HG03432 (cell line): ENCODE data around the gene SFXN2.
"Not testable (repeated sequence)": the region's sequence is repeated elsewhere in the genome, so short reads cannot be mapped to it uniquely, and the experiment has no call there.

Experiments
- ATAC-seq: cut with Tn5 transposase; IDR thresholded peaks from one replicate; pipeline ENCODE4 v1.9.1; 2021; ENCODE audit warnings: mild to moderate bottlenecking, moderate library complexity; ENCODE audit not compliant: unreplicated experiment

Gene SFXN2

DNA sequence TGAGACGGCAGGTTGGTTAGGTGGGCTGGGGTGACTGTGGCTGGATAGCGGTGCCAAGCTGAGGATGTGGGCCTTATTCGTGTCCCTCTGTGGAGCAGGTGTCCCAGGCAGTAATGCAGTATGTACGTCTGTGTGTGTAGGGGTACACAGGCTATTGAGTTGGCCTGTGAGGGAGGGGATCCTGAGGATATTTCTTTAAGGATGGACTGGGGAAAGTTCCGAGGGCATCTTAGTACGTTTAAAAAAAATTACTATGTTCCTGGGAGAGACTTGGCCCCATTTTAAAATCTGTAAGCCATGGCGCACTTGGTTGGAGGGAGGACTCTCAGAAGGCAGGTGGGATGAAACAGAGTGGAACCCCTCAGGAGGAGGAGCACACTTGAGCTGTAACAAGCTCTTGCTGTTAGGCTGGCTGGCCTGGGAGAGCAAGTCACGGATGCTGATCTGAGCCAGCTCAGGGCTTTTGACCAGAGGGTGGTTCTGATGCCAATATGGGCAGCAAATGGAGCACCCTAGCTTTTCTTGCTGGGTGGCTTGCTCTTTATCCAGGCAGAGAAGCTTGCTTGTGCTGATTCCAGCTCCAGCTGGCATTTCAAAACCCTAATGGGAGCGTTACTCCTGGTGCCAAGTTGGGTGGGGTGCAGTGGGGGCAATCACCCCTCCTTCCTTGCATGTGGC, 30.1 kb downstream of the SFXN2 start:
- no peak for ATAC-seq

DNA sequence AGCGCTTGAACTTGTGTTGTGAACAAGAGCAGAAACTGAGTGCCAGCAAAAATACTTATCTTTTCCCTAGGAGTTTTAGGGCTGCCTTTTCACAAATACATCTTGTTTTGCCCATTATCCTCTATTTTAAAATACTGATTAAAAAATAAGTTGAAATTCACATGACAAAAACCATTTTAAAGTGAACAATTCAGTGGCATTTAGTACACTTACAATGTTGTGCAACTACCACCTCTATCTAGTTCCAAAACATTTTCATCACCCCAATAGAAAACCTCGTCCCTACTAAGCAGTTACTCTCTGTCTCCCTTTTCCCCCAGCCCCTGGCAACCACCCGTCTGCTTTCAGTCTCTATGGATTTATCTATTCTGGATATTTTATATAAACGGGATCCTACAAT, 30.7 kb downstream of the SFXN2 start:
- ATAC-seq, result no peak

DNA sequence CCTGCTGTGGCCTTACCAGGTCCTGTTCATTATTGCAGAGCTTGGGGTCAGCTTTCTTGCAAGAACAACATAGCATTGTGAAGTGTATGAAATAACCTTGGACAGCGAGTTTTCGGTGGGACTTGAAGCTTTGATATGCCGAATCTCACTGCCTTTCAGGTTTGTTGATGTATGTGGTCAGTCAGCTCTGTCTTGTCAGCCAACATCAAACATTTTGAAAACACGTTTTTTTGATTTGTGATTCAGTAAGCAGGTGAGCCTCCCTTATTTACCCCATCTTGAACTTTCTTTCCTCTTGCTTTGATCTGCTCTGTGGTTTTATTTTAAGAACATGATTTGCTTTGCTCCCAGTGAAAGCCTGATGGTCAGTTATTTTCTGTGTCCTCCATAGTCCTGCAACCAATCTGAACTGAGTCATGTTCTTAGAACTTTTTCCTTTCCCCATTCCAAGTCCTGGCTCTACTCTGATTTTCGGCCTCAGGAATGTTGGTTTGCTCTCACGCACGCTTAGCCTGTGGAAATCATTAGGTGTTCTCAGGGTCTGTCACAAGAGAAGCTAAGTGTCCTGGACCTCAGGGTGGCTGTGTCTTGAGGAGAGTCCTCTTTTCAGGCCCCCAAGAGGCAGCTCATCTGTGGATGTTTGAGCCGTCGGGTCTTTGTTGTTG, 38.0 kb downstream of the SFXN2 start:
- no peak for ATAC-seq

DNA sequence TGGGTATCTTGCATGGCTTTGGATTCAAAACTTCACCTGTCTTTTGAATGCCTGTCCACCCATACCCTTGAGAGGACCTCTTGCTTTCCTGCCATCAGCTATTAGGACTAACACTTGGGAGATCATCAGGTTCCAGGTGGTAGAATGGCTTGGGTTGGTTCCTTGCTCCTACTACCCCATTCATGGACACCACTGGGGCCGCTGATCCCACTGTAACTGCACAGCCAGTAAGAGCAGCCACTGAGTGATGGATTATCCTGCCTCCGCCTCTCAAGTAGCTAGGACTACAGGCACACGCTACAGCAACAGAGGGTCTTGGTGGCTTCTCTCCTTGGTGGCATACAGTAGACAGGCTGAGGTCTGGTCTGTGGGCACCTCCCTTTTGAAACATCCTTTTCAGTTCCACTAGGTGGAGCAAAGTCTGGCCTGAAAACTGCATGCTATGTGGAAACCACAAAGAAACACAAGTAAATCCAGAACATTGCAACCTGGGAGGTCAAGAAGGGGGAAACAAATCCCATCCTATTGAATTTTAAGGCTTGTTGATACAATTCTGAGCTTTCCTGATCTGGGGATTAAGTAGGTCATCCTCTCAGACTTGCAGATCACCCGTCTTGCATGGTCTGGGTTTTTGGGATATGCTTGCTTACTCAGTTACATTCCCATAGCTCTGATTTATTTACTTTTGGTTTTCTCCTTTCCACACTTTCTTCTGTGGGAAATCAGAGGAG, 38.7 kb downstream of the SFXN2 start:
- no peak for ATAC-seq

GRCh38 chr10:102753718-102754117, 39.3 kb downstream of the SFXN2 start:
- no peak for ATAC-seq

- no peak for ATAC-seq
These were observed 42.9 kb downstream of the SFXN2 start for GRCh38 chr10:102757323-102757722.

DNA sequence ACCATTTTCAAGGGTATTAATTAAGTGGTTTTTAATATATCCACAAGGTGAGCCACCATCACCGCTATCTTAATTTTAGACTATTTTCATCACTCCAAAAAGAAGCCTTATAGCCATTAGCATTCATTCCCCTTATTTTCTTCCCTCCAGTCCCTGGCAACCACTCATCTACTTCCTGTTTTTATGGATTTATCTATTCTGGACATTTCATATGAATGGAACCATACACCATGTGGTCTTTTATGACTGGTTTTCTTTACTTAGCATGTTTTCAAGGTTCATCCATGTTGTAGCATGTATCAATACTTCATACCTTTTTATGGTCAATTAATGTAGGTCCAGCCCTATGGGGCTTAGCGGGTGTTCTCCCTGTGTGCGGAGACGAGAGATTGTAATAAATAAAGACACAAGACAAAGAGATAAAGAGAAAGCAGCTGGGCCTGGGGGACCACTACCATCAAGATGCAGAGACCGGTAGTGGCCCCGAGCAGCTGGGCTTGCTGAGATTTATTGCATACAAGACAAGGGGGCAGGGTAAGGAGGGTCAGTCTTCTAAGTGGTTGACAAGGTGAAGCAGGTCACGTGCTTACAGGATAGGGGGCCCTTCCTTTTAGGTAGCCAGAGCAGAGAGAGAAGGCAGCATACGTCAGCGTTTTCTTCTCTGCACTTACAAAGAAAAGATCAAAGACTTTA, 44.0 kb downstream of the SFXN2 start:
- no peak for ATAC-seq

DNA sequence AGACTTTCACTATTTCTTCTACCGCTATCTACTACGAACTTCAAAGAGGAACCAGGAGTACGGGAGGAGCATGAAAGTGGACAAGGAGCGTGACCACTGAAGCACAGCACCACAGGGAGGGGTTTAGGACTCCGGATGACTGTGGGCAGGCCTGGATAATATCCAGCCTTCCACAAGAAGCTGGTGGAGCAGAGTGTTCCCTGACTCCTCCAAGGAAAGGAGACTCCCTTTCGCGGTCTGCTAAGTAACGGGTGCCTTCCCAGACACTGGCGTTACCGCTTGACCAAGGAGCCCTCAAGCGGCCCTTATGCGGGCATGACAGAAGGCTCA, 44.5 kb downstream of the SFXN2 start:
- ATAC-seq, result not testable (repeated sequence)

DNA sequence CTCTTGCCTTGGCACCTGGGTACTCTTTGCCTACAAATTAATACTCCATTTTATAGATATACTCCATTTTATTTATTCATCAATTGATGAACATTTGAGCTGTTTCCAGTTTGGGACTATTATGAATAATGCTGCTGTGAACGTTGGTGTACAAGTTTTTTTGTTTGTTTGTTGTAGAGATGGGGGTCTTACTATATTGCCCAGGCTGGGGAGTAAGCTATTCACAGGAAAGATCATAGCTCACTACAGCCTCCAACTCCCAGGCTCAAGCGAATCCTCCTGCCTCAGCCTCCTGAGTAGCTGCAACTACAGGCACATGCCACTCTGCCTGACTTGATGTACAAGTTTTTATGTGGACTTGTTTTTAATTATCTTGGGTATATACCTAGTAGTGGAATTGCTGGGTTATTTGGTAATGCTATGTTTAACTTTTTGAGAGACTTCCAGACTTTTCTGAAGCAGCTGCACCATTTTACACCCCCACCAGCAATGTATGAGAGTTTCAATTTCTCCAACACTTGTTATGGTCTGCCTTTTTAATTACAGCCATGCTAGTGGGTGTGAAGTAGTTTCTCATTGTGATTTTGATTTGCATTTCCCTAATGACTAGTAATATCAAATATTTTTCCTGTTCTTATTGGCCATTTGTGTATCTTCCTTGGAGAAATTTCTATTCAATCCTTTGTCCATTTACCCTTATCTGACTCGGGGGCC, 45.2 kb downstream of the SFXN2 start:
- no peak for ATAC-seq

- no peak for ATAC-seq
These were observed 47.5 kb downstream of the SFXN2 start for GRCh38 chr10:102761981-102762380.

DNA sequence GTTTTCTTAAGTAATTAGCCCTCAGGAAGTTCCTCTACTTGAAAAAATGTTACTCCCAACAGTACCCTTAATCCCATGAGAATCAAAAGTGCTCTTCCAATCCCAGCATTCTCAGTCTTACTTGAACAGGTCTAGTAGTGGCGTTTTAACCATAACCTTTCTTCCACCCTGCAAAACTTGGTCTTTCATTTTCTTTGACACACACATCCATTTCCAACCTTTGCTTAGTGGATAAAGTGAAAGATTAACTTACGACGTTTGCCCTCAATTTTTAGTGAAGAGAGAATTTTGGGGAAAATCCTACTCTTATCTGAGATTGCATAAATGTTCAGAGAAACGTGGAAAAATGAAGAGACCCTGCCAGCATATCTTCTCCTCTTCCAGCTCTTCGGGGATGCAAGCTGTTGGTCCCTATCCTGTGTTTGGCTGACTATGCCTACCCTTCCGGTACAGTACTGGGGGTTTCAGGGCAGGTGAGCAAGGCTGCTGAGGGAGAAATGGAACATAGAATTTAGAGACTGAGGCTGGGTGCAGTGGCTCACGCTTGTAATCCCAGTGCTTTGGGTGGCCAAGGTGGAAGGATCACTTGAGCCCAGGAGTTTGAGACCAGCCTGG, 48.1 kb downstream of the SFXN2 start:
- ATAC-seq, result no peak

GRCh38 chr10:102763037-102763607, 48.7 kb downstream of the SFXN2 start:
- no peak for ATAC-seq

GRCh38 chr10:102764470-102765161, 50.2 kb downstream of the SFXN2 start:
- ATAC-seq, result no peak

- ATAC-seq, result no peak
These were observed 50.9 kb downstream of the SFXN2 start for GRCh38 chr10:102765336-102765735.

GRCh38 chr10:102767428-102768160, 53.2 kb downstream of the SFXN2 start:
- ATAC-seq, result no peak

DNA sequence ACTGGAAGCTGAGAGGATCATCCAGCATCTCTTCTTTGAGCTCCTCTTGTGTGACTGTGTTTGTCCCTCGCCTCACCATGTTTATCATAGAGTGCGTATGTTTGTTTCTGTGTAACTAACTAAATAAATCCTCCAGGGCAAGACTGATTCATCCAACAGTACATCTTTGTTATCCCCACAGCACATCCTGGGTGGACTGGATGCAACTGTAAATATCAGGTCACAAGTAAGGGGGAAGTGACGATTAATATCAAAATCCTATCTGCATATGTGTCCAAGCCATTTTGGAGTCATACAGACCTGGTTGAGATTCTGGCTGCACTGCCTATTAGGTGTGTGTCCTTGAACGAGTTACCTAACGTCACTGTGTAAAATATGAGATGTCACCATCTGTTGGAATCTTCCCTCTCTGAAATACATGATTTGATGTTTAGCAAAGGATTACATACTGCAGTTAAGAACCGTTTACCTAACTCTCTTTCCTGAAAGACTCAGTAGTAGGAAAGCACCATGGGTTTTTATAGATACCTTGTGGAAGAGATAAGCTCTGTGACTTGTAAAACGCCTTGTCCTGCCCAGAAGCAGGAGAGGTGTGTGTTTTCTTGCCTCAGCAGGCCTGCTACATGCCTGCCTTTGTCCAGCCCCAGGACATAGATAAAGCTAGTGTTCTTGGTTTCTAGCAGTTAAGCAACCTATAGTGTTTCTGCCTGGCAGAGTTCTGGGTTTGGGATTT, 55.1 kb downstream of the SFXN2 start:
- no peak for ATAC-seq

GRCh38 chr10:102770108-102770482, 55.7 kb downstream of the SFXN2 start:
- no peak for ATAC-seq

DNA sequence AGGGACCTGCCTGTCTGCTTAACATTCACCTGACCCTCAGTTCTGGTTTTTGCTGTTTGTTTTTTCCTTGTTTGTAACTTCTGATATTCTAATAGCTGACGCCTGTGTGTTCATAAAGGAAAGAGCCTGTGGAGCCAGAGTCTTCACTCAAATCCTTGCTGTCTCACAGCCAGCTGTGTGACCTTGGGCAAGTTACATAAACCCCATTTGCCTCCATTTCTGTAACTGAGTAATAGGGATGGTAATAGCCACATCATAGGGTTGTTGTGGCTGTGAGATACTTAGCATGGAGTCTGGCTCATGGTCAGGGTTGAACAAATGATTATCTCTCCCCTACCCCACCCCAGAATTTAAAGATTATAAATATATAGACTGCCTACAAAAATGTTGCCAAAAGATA, 56.4 kb downstream of the SFXN2 start:
- no peak for ATAC-seq
